Right hindlimb (tissue), 1 donor: ENCODE results near the gene ZDHHC16.
"Not testable (repeated sequence)": the region's sequence is repeated elsewhere in the genome, so short reads cannot be mapped to it uniquely, and the experiment has no call there.

ENCODE experiments used
- DNase-seq: peaks from one replicate; pipeline ENCODE4 v3.0.0-alpha.2; 2018

The ZDHHC16 gene

GRCh38 chr10:97435211-97435610 lies 10.8 kb upstream of the ZDHHC16 start:
- DNase-seq, result no peak

DNA sequence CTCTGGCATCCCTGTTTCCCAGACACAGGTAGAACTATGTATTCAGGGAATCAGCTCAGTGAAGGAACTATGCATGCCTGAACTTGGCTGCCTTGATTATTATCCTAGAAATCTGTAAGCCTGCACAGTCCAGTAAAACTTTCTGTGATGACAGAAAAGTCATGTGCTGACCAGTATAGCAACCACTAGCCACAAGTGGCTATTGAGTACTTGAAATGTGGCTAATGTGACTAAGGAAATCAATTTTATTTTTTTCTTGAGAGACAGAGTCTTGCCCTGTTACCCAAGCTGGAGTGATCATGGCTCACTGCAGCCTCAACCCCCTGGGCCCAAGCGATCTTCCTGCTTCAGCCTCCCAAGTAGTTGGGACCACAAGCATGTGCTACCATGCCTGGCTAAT lies 3.7 kb upstream of the ZDHHC16 start:
- DNase-seq, result no peak

DNA sequence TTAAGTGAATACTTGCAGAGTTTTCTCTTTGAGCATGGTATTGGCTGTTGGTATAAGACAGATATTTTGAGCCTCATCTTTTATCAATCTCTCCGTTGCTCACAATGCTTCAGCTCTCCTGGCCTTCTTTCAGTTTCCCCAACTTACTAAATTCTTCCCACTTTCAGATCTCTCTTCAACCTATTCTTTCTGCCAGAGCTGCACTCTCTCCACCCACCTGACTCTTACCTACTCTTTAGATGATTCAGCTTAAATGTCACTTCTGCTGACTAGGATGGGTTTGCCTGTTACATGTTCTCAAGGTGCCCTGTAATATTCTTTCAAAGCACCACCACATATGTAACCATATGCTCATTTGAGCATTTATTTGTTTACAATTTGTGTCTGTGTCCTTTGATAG lies 1.8 kb upstream of the ZDHHC16 start:
- DNase-seq, result no peak

DNA sequence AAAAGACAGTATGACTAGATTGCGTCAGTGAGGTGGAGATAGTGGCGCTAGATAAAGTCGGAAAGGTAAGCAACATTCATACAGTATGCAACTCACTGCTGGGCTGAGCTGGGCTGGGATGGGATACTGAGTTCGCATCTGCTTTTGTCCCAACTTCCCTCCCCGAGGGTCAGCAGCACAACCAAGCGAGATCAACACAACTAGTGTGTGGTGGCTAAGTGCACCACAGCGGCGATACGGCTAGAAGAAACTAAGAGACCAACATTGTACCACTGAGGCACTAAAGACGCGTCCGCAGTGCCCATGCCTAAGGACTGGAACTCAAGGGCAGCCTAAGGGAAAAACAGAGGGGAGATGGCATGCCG lies 636 bp upstream of the ZDHHC16 start:
- no peak for DNase-seq

DNA sequence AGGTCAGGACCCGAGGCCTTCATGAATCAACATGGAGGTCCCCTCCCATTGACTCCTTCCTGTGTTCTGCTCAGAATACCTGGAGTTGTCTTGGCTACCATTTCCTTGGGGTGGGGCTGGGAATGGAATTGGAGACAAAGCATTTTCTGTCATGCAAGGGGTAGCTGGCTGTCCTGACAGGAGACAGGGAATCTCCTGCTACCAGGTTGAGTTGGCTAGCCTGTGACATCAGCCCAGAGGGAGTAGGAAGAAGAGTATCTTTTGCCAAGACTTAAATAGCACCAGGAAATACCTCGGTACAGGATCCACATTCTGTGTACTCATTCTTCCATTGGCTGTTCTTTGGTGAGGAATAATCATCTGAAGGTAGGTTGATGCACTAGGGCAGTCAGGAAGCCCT lies 4.9 kb downstream of the ZDHHC16 start:
- DNase-seq, result no peak

DNA sequence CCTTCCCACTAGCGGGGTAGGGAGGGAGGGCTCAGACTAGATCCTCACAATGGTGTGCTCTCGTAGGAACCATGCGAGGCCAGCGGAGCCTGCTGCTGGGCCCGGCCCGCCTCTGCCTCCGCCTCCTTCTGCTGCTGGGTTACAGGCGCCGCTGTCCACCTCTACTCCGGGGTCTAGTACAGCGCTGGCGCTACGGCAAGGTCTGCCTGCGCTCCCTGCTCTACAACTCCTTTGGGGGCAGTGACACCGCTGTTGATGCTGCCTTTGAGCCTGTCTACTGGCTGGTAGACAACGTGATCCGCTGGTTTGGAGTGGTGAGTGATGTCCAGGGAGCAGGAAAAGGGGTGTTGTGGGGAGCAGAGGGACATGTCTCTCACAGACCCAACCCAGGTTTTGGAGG lies 5.6 kb downstream of the ZDHHC16 start:
- no peak for DNase-seq

DNA sequence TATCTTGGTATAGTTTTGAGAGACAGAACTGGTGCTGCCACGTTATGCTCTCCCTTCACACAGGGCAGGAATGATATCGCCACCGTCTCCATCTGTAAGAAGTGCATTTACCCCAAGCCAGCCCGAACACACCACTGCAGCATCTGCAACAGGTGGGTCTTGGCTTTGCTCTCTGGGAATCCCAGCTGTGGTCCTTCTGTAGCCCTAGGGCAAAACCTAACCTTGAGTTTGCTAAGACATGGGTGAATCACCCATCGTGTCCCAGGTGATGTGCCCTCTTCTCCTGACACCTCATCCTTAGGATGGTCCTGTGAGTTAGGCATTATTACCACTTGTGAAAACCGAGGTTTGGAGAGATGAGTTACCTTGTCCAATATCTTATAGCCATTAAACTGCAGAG lies 6.4 kb downstream of the ZDHHC16 start:
- DNase-seq, result no peak

- no peak for DNase-seq
Measured at GRCh38 chr10:97454330-97455036, 8.5 kb downstream of the ZDHHC16 start.

- no peak for DNase-seq
Measured at GRCh38 chr10:97456034-97456685, 10.2 kb downstream of the ZDHHC16 start.

- no peak for DNase-seq
Measured at GRCh38 chr10:97456686-97457065, 10.7 kb downstream of the ZDHHC16 start.

DNA sequence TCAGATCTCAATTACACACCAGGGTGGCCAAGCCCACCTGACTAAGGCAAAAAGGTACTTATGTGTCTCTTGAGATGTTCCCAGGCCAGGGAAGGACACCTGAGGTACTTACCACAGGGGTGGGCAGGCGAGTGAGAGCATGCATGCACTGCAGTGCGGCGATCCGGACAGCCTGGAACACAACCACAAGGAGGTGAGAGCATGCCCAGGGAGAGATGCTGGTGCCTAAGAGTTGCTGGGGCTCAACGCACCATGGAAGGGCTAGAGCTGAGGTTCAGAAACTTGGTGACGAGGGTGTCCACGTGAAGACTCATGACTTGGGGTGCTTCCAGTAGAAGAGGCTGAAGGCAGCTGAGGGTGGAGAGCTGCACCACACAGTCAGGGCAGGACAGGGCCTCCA lies 13.1 kb downstream of the ZDHHC16 start:
- no peak for DNase-seq

DNA sequence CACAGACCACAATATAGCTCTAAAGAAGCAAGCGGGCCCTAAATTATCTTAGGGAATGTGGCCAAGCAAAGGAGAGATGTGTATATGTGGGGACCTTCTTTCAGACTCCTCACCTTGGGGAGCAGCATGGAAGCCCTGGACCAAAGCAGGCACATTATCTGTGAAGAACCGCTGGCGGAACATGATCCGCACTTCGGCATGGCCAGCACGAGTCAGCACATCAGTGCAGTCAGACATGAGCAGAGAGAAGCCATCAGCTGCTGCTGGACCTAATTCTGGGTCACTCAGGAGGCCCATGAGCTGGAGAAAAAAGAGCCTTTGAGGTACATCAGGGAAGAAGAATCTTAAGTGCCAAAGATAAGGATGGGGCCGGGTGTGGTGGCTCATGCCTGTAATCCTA lies 14.0 kb downstream of the ZDHHC16 start:
- DNase-seq, result no peak

GRCh38 chr10:97462309-97462708 lies 16.3 kb downstream of the ZDHHC16 start:
- DNase-seq, result no peak

DNA sequence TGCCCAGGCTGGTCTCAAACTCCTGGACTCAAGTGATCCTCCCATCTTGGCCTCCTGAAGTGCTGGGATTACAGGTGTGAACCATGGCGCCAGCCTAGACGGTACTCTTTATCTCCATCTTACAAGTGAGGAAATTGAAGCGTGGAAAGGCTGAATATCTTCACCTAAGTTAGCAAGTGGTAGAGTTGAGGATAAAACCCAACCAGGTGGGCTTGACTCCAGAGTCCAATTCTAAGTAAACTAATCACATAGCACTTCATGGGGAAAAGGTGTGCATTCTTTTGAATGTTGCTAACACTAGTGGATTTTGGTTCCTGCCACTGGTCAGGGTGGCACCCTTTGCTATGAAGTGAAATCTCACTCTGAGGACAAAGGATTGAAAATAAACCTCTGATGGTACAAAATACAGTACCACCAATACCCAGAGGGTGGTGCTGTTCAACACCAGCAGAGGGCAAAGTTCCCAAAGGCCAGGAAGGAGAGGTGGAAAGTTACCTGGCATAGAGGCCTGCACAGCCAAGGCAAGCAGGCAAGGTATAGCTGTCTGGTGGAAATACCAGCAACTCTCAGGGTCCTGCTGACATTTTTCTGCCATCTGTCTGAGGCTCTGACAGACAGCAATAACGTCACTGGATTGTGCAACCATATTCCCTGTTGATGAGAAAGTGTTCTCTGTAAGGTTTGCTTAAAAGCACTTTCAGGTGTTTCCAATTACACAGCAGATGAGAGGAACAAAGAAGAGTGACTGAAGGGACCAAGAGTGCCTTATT lies 17.6 kb downstream of the ZDHHC16 start:
- DNase-seq, result no peak

- no peak for DNase-seq
Measured at GRCh38 chr10:97464226-97464625, 18.3 kb downstream of the ZDHHC16 start.

DNA sequence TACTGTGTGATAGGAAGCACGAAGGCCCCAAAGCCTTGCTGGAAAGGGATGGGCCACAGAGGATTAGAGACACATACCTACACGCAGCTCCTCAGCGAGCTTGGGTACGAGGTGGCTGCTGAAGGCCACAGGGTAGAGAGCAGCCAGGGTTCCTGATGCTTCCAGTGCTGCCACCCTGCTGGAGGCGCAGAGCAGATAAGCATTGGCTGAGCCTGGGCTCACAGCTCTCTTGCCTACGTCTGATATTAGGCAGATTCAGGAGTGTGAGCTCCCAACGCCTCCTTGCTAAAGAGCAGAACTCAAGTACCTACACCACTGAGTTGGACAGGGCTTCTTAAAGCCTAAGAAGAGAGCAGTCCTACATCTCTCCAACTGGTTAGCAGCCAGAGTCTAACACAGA lies 20.0 kb downstream of the ZDHHC16 start:
- no peak for DNase-seq

GRCh38 chr10:97466755-97467154 lies 20.8 kb downstream of the ZDHHC16 start:
- no peak for DNase-seq

DNA sequence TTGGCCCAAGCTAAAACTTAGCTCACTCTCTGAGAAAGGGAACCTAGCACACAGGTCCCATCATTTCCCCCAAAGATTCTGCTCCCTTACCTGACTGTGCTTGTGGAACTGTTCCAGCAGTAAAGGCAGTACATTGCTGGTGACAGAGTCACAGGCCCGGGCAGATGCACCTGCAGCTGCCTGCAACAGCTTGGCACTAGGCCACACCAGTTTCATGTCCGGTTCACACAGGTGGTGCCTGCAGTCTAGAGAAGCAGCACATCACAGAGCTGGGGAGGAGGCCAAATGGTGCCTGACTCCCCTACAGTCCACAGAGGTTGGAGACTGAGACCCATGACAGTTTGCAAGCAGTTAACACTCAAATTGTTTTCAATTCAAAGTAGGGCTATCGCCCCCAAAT lies 22.2 kb downstream of the ZDHHC16 start:
- DNase-seq, result no peak

- not testable (repeated sequence) for DNase-seq
Measured at GRCh38 chr10:97468781-97469180, 22.8 kb downstream of the ZDHHC16 start.

DNA sequence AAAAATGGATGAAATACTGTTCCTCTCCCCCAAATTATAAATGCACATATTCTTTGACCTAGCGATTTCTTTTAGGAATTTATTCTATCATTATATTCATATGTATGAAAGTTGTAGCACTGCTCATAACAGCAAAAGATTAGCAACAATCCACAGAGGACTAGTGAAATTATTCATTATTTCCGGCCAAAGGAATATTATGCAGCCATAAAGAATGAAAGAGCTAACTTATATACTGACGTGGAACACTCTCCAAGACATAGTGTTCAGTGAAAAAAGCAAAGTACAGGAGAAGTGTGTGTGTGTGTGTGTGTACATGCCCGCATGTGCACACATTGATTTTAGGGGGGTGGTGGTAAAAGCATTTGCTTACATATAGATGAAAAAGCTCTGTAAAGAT lies 28.9 kb downstream of the ZDHHC16 start:
- DNase-seq, result no peak

- no peak for DNase-seq
Measured at GRCh38 chr10:97475936-97476594, 30.1 kb downstream of the ZDHHC16 start.

DNA sequence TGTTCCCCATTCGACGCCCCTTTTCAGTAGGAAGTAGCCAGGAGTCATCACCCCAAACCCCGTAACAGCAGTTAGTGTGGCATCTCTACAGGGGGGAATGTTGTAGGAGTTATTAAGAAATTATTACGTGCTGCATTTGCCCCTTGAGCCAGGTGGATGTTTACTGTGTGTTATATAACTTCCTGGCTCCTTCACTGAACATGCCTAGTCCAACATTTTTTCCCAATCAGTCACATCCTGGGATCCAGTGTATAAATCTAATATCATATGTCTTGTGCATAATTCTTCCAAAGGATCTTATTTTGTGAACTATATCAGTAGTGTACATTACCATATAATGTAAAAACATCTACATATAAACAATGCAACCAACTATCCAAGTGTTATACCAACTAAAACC lies 33.4 kb downstream of the ZDHHC16 start:
- DNase-seq, result not testable (repeated sequence)

GRCh38 chr10:97479939-97480338 lies 34.0 kb downstream of the ZDHHC16 start:
- DNase-seq, result no peak

DNA sequence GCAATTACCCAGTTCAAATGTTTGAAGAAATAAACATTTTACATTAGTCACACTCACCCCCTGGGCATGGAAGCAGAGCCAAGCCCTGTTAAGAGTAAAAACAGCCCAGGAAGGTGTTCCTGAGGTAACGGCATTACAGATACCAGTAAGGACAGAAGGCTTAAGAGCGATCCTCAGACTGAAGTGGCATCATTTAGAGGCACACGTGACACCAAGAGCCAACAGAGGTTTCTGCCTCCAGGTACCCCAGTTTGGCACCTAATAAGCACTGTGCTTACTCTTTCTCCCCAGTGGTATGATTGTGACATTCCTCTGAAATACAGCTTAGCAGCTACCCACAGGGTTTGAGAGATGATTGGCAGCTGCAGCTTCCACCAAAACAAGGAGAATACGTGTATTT lies 35.1 kb downstream of the ZDHHC16 start:
- no peak for DNase-seq
